Trophoblast cell (in vitro differentiated cells and primary cell): ENCODE results near the gene ATP10B.

ENCODE experiments used
- DNase-seq, 2 donors: peaks; one replicate each; pipeline ENCODE4 v3.0.0-alpha.2; 2016
- H2AFZ ChIP-seq: 2 replicates; pipeline ENCODE4 v1.6.1; 2013; ENCODE audit warnings: low read length, moderate library complexity, mild to moderate bottlenecking; ENCODE audit not compliant: insufficient read depth, poor library complexity
- H2AK5ac ChIP-seq: 2 replicates; pipeline ENCODE4 v1.6.1; 2013; ENCODE audit warnings: mild to moderate bottlenecking, low read length
- H2BK120ac ChIP-seq: 2 replicates; pipeline ENCODE4 v1.6.1; 2013; ENCODE audit warnings: low read length, mild to moderate bottlenecking, moderate library complexity; ENCODE audit not compliant: insufficient read depth, poor library complexity
- H2BK12ac ChIP-seq: 2 replicates; pipeline ENCODE4 v1.6.1; 2013; ENCODE audit warnings: mild to moderate bottlenecking, low read length, moderate library complexity
- H2BK5ac ChIP-seq: 2 replicates; pipeline ENCODE4 v1.6.1; 2013; ENCODE audit warnings: low read length, low read depth, moderate library complexity, mild to moderate bottlenecking; ENCODE audit not compliant: poor library complexity
- H3K14ac ChIP-seq: 2 replicates; pipeline ENCODE4 v1.6.1; 2013; ENCODE audit warnings: mild to moderate bottlenecking, low read length
- H3K18ac ChIP-seq: 2 replicates; pipeline ENCODE4 v1.6.1; 2013; ENCODE audit warnings: mild to moderate bottlenecking, low read length
- H3K23ac ChIP-seq: 2 replicates; pipeline ENCODE4 v1.6.1; 2013; ENCODE audit warnings: low read length
- H3K27ac ChIP-seq: 2 replicates; pipeline ENCODE4 v1.5.1; 2013; ENCODE audit warnings: low read depth, mild to moderate bottlenecking, inconsistent platforms, low read length, moderate library complexity
- H3K27me3 ChIP-seq: 2 replicates; pipeline ENCODE4 v1.6.1; 2013; ENCODE audit warnings: inconsistent platforms, mild to moderate bottlenecking, low read length, moderate library complexity; ENCODE audit not compliant: insufficient read depth
- H3K36me3 ChIP-seq, 2 experiments: 1 replicate in 1 of 2; 2 replicates in 1 of 2; pipeline ENCODE4 v1.6.1; 2013; ENCODE audit warnings: low read length in 2 of 2, mild to moderate bottlenecking in 2 of 2, moderate library complexity in 1 of 2; ENCODE audit not compliant: insufficient read depth in 2 of 2, control insufficient read depth in 1 of 2
- H3K4ac ChIP-seq: 2 replicates; pipeline ENCODE4 v1.6.1; 2013; ENCODE audit warnings: low read depth, mild to moderate bottlenecking, low read length, moderate library complexity
- H3K4me1 ChIP-seq, 2 experiments: 1 replicate in 1 of 2; 2 replicates in 1 of 2; pipeline ENCODE4 v1.6.1; 2013; ENCODE audit warnings: low read length in 2 of 2, mild to moderate bottlenecking in 2 of 2, moderate library complexity in 1 of 2; ENCODE audit not compliant: insufficient read depth in 2 of 2, control insufficient read depth in 1 of 2
- H3K4me2 ChIP-seq: 2 replicates; pipeline ENCODE4 v1.6.1; 2013; ENCODE audit warnings: inconsistent platforms, mild to moderate bottlenecking, low read length, moderate library complexity
- H3K4me3 ChIP-seq: 2 replicates; pipeline ENCODE4 v1.5.1; 2013; ENCODE audit warnings: mild to moderate bottlenecking, low read depth, low read length, inconsistent platforms
- H3K79me1 ChIP-seq: one replicate; pipeline ENCODE4 v1.6.1; 2013; ENCODE audit warnings: low read length
- H3K79me2 ChIP-seq: 2 replicates; pipeline ENCODE4 v1.6.1; 2013; ENCODE audit warnings: low read length, mild to moderate bottlenecking; ENCODE audit not compliant: control insufficient read depth, insufficient read depth, poor library complexity
- H3K9ac ChIP-seq: 2 replicates; pipeline ENCODE4 v1.6.1; 2013; ENCODE audit warnings: mild to moderate bottlenecking, low read length
- H3K9me3 ChIP-seq: 2 replicates; pipeline ENCODE4 v1.6.1; 2013; ENCODE audit warnings: low read depth, mild to moderate bottlenecking, control low read depth, inconsistent platforms, low read length; ENCODE audit not compliant: insufficient read depth
- H4K12ac ChIP-seq: 2 replicates; pipeline ENCODE4 v1.6.1; 2013; ENCODE audit warnings: low read depth, mild to moderate bottlenecking, low read length, moderate library complexity
- H4K8ac ChIP-seq: 2 replicates; pipeline ENCODE4 v1.6.1; 2013; ENCODE audit warnings: low read depth, mild to moderate bottlenecking, low read length, moderate library complexity
- H4K91ac ChIP-seq: one replicate; pipeline ENCODE4 v1.6.1; 2013; ENCODE audit warnings: low read depth, mild to moderate bottlenecking, low read length, moderate library complexity
- WGBS: extraction: QIAGEN DNeasy Blood & Tissue Kit; methylation state at CpG from one replicate; pipeline ENCODE4 v1.1.7; 2013; ENCODE audit warnings: missing lambda C conversion rate; ENCODE audit not compliant: insufficient read length, insufficient coverage; ENCODE audit errors: extremely low coverage; 5-methylcytosine and 5-hydroxymethylcytosine counted together

The ATP10B gene

GRCh38 chr5:160844177-160844576, 7.8 kb downstream of the ATP10B start:
- no peak overlapping the region for H4K12ac ChIP-seq
- H3K36me3 ChIP-seq, result no peaks in the 10 kb centered on the region
- no peak overlapping the region for H4K91ac ChIP-seq
- H2AFZ ChIP-seq, result no peak overlapping the region
- H3K4me2 ChIP-seq, result no peak overlapping the region
- WGBS, result no CpG with 5 or more reads among the region's 2 CpGs
- H2BK120ac ChIP-seq, result no peak overlapping the region
- H3K14ac ChIP-seq, result no peak overlapping the region
- H4K8ac ChIP-seq, result no peak overlapping the region
- no peaks in the 10 kb centered on the region for H3K4me1 ChIP-seq
- no peak for DNase-seq
- no peak overlapping the region for H3K23ac ChIP-seq
- H2BK5ac ChIP-seq, result no peak overlapping the region
- H3K9ac ChIP-seq, result no peak overlapping the region
- H3K9me3 ChIP-seq, result no peaks in the 10 kb centered on the region
- no peak overlapping the region for H3K4ac ChIP-seq
- H3K27me3 ChIP-seq, result no peaks in the 10 kb centered on the region
- H3K79me1 ChIP-seq, result no peaks in the 10 kb centered on the region
- no peak overlapping the region for H2AK5ac ChIP-seq
- H3K79me2 ChIP-seq, result no peaks in the 10 kb centered on the region
- no peak overlapping the region for H3K18ac ChIP-seq
- H3K27ac ChIP-seq, result no peak overlapping the region
- H3K4me3 ChIP-seq, result no peak overlapping the region
- H2BK12ac ChIP-seq, result no peak overlapping the region

- Histone ChIP-seq H3K36me3 (no peaks in the 10 kb centered on the region), H2BK12ac (no peak overlapping the region), H3K9ac (no peak overlapping the region), H3K79me2 (no peaks in the 10 kb centered on the region), H3K23ac (no peak overlapping the region), H4K91ac (no peak overlapping the region), H3K4me3 (no peak overlapping the region), H3K9me3 (no peaks in the 10 kb centered on the region), H3K27me3 (no peaks in the 10 kb centered on the region), H3K18ac (no peak overlapping the region), H3K4ac (no peak overlapping the region), H3K27ac (no peak overlapping the region), H3K79me1 (no peaks in the 10 kb centered on the region), H3K4me1 (no peaks in the 10 kb centered on the region), H2BK120ac (no peak overlapping the region), H4K12ac (no peak overlapping the region), H3K14ac (no peak overlapping the region), H4K8ac (no peak overlapping the region), H2BK5ac (no peak overlapping the region), H2AFZ (no peak overlapping the region), H2AK5ac (no peak overlapping the region), H3K4me2 (no peak overlapping the region)
- WGBS, result no CpG with 5 or more reads among the region's 2 CpGs
- no peak for DNase-seq
These were observed 8.8 kb downstream of the ATP10B start for GRCh38 chr5:160843240-160843639.

DNA sequence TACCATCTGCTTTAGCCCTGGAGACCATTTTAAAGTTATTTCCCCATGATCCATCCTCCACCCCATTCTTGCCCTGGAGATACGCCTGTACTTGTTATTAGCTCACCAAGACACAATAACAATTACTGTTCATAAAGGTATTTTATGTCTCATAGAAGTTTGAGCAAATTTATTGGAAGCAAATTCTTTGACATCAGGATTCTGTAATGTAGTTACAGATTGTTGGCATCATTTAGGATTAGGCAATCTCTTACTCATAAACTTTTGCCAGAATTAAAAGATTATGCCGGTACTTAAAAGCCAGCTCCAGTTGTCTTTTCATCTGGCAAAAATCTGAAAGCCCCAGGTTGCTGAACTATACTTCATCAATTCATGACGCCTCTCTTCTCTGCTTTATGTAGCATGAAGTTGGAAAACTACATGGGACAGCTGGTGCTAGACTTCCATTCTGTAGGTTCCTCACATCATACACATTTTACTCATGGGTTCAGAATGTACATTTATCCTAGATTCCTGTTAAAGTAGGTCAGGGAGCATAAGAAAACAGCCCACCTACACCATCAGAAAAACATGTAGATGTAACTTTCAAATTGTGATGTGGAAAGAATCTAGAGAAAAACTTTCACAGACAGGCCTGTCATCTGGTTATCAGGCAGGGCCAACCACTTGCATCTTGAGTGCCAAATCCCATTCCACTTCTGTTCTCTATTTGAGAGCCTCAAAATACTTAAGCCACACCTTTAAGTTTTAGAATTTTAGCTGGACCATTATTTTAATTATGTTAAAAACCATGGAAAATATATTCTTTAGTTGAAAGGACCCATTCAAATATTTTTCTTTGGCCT, 14.0 kb downstream of the ATP10B start:
- WGBS, result no CpG with 5 or more reads among the region's 3 CpGs
- H3K23ac ChIP-seq, result no peak overlapping the region
- no peak overlapping the region for H3K9ac ChIP-seq
- H2AK5ac ChIP-seq, result no peak overlapping the region
- H3K79me2 ChIP-seq, result no peaks in the 10 kb centered on the region
- no peak overlapping the region for H4K91ac ChIP-seq
- no peak overlapping the region for H3K4me2 ChIP-seq
- H4K8ac ChIP-seq, result no peak overlapping the region
- no peak overlapping the region for H3K14ac ChIP-seq
- H3K27ac ChIP-seq, result no peak overlapping the region
- DNase-seq, result peak; percentile 42 to 86
- H3K79me1 ChIP-seq, result no peaks in the 10 kb centered on the region
- no peak overlapping the region for H3K18ac ChIP-seq
- H4K12ac ChIP-seq, result no peak overlapping the region
- H3K4ac ChIP-seq, result no peak overlapping the region
- H2BK5ac ChIP-seq, result no peak overlapping the region
- H2BK12ac ChIP-seq, result no peak overlapping the region
- H2BK120ac ChIP-seq, result no peak overlapping the region
- H3K4me1 ChIP-seq, result no peaks in the 10 kb centered on the region
- H3K9me3 ChIP-seq, result no peaks in the 10 kb centered on the region
- H3K4me3 ChIP-seq, result no peak overlapping the region
- no peaks in the 10 kb centered on the region for H3K36me3 ChIP-seq
- no peaks in the 10 kb centered on the region for H3K27me3 ChIP-seq
- H2AFZ ChIP-seq, result no peak overlapping the region

DNA sequence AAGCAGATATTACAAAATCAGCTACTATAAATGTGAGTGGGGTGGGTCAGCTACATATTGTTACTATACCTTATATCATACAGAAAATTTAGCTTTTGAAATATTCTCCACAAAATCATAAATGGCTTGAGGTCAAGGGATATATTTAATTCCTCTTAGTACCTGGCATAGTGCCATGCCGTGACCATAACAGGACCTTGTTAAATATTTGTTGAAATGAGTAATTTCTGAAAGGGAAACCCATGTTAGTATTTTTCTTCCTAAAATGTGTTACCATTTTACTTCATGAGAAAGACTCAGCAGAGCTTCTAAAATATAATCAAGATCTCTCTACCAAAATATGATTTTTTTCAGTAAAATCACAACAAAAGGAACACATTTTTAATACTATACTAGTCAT, 14.8 kb downstream of the ATP10B start:
- DNase-seq, result peak in 1 of 2 donors; percentile 11
- no peak overlapping the region for H2BK5ac ChIP-seq
- H3K18ac ChIP-seq, result no peak overlapping the region
- no peak overlapping the region for H4K91ac ChIP-seq
- no peaks in the 10 kb centered on the region for H3K79me1 ChIP-seq
- H3K9ac ChIP-seq, result no peak overlapping the region
- no peak overlapping the region for H2BK120ac ChIP-seq
- H3K14ac ChIP-seq, result no peak overlapping the region
- H3K9me3 ChIP-seq, result no peaks in the 10 kb centered on the region
- no peak overlapping the region for H2AFZ ChIP-seq
- H3K36me3 ChIP-seq, result no peaks in the 10 kb centered on the region
- H4K12ac ChIP-seq, result no peak overlapping the region
- H3K23ac ChIP-seq, result no peak overlapping the region
- H4K8ac ChIP-seq, result no peak overlapping the region
- no peaks in the 10 kb centered on the region for H3K27me3 ChIP-seq
- no peaks in the 10 kb centered on the region for H3K79me2 ChIP-seq
- H3K4me2 ChIP-seq, result no peak overlapping the region
- WGBS, result no CpG with 5 or more reads among the region's 1 CpG
- H3K4me3 ChIP-seq, result no peak overlapping the region
- no peak overlapping the region for H2BK12ac ChIP-seq
- no peak overlapping the region for H3K4ac ChIP-seq
- H2AK5ac ChIP-seq, result no peak overlapping the region
- H3K4me1 ChIP-seq, result no peaks in the 10 kb centered on the region
- H3K27ac ChIP-seq, result no peak overlapping the region
